ENCODE measurements around the gene FTSJ3. TPM values are rescaled to one million over a fixed set of nuclear protein-coding genes. Genes with fewer than 3 reads are reported as not detected.
"Not testable (repeated sequence)": the region's sequence is repeated elsewhere in the genome, so short reads cannot be mapped to it uniquely, and the experiment has no call there.

FTSJ3 gene
- total and polyA plus RNA-seq, 4 experiments from 2014 or later = 12.3 to 62.2 (median 51.5) TPM

- POLR2A ChIA-PET (ENCODE audit: partially characterized antibody); H3K4me3 Mint-ChIP-seq; DNase-seq; H3K4me1 Mint-ChIP-seq; intact Hi-C loops (cut with micrococcal nuclease); H3K27me3 ChIP-seq (ENCODE audit: insufficient read depth, low read length); H3K27me3 Mint-ChIP-seq; H3K4me1 ChIP-seq (ENCODE audit: insufficient read depth, low read length); H3K27ac ChIP-seq (ENCODE audit: low read depth, low read length); H3K9me3 ChIP-seq (ENCODE audit: control insufficient read depth in 1 of 2, low read length in 2 of 2); H3K4me3 ChIP-seq (ENCODE audit: low read length in 2 of 2); H3K9me3 Mint-ChIP-seq: not testable (repeated sequence)
- peaks cover 65% of the 10 kb centered on the region for H3K36me3 ChIP-seq (ENCODE audit: insufficient read depth, low read length)
- Mint-ChIP-seq H3K36me3 (peaks cover 53 to 84% of the 10 kb centered on the region in 2 donors), H3K27ac (peak overlapping the region in 1 of 7 donors; percentile 35)
- CTCF ChIA-PET (ENCODE audit: partially characterized antibody) = interaction anchor here (1.3 kb wide), 1 partner anchor 390 kb away, joined by 3 read pairs; no protein-coding TSS in a partner anchor
Measured at GRCh38 chr17:63796375-63796774, 31.1 kb downstream of the FTSJ3 start.

GRCh38 chr17:63792055-63792729 lies 35.3 kb downstream of the FTSJ3 start:
- Mint-ChIP-seq H3K27ac (peak overlapping the region in 2 of 7 donors; percentile 46 to 68), H3K9me3 (no peaks in the 10 kb centered on the region), H3K4me1 (peaks cover 0 to 4% (median under 1%) of the 10 kb centered on the region in 4 donors), H3K27me3 (no peaks in the 10 kb centered on the region), H3K4me3 (no peak overlapping the region), H3K36me3 (peaks cover 31 to 71% of the 10 kb centered on the region in 2 donors)
- POLR2A ChIA-PET (ENCODE audit: partially characterized antibody) = no interaction called here
- CTCF ChIA-PET (ENCODE audit: partially characterized antibody) = no interaction called here
- no peaks in the 10 kb centered on the region for H3K27me3 ChIP-seq (ENCODE audit: insufficient read depth, low read length)
- H3K4me1 ChIP-seq (ENCODE audit: insufficient read depth, low read length) = no peaks in the 10 kb centered on the region
- no peak overlapping the region for H3K27ac ChIP-seq (ENCODE audit: low read depth, low read length)
- H3K4me3 ChIP-seq (ENCODE audit: low read length in 2 of 2) = no peak overlapping the region
- H3K36me3 ChIP-seq (ENCODE audit: insufficient read depth, low read length) = peaks cover 54% of the 10 kb centered on the region
- no peaks in the 10 kb centered on the region for H3K9me3 ChIP-seq (ENCODE audit: control insufficient read depth in 1 of 2, low read length in 2 of 2)
- intact Hi-C loops (cut with micrococcal nuclease) = no loop called here
- DNase-seq = no peak

DNA sequence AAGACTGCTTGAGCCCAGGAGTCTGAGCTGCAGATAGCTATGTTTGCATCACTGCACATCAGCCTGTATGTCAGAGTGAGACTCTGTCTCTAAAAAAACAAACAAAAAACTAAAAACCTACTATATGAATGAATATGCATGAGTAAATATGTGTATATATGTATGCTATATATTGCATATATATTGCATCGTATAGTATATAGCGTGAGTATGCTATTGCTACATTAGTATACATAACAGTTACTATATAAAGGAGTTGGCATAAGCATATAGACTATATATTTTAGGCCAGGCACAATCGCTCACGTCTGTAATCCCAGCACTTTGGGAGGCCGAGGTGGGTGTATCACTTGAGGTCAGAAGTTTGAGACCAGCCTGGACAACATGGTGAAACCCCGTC lies 37.4 kb downstream of the FTSJ3 start:
- CTCF ChIA-PET (ENCODE audit: partially characterized antibody) = no interaction called here
- Histone ChIP-seq H3K27me3 (ENCODE audit: insufficient read depth, low read length) (no peaks in the 10 kb centered on the region), H3K9me3 (ENCODE audit: control insufficient read depth in 1 of 2, low read length in 2 of 2) (no peaks in the 10 kb centered on the region), H3K36me3 (ENCODE audit: insufficient read depth, low read length) (peaks cover 46% of the 10 kb centered on the region), H3K27ac (ENCODE audit: low read depth, low read length) (no peak overlapping the region), H3K4me3 (ENCODE audit: low read length in 2 of 2) (no peak overlapping the region), H3K4me1 (ENCODE audit: insufficient read depth, low read length) (no peaks in the 10 kb centered on the region)
- Mint-ChIP-seq H3K9me3 (no peaks in the 10 kb centered on the region), H3K4me3 (no peak overlapping the region), H3K27ac (no peak overlapping the region), H3K36me3 (peaks cover 31 to 61% of the 10 kb centered on the region in 2 donors), H3K27me3 (no peaks in the 10 kb centered on the region), H3K4me1 (peaks cover 3 to 7% (median 5%) of the 10 kb centered on the region in 4 donors)
- intact Hi-C loops (cut with micrococcal nuclease) = no loop called here
- no peak for DNase-seq
- POLR2A ChIA-PET (ENCODE audit: partially characterized antibody) = interaction anchor here (0.5 to 1.4 kb wide), 3 partner anchors 15 to 92 kb away, joined by 3 to 5 read pairs (median 3); no protein-coding TSS in a partner anchor

- no peaks in the 10 kb centered on the region for H3K27me3 ChIP-seq (ENCODE audit: insufficient read depth, low read length)
- ChIA-PET POLR2A (ENCODE audit: partially characterized antibody) (no interaction called here), CTCF (ENCODE audit: partially characterized antibody) (no interaction called here)
- DNase-seq = no peak
- Mint-ChIP-seq H3K27me3 (no peaks in the 10 kb centered on the region), H3K9me3 (no peaks in the 10 kb centered on the region), H3K4me3 (no peak overlapping the region), H3K27ac (peak overlapping the region in 1 of 7 donors; percentile 12), H3K36me3 (peaks cover 16 to 60% of the 10 kb centered on the region in 2 donors), H3K4me1 (peaks cover 16 to 24% (median 22%) of the 10 kb centered on the region in 4 donors)
- H3K27ac ChIP-seq (ENCODE audit: low read depth, low read length) = no peak overlapping the region
- peaks cover 34% of the 10 kb centered on the region for H3K36me3 ChIP-seq (ENCODE audit: insufficient read depth, low read length)
- no peaks in the 10 kb centered on the region for H3K9me3 ChIP-seq (ENCODE audit: control insufficient read depth in 1 of 2, low read length in 2 of 2)
- peaks cover 25% of the 10 kb centered on the region for H3K4me1 ChIP-seq (ENCODE audit: insufficient read depth, low read length)
- no peak overlapping the region for H3K4me3 ChIP-seq (ENCODE audit: low read length in 2 of 2)
- intact Hi-C loops (cut with micrococcal nuclease) = no loop called here
Measured at GRCh38 chr17:63786971-63787711, 40.3 kb downstream of the FTSJ3 start.

- H3K27me3 ChIP-seq (ENCODE audit: insufficient read depth, low read length) = no peaks in the 10 kb centered on the region
- POLR2A ChIA-PET (ENCODE audit: partially characterized antibody) = no interaction called here
- H3K9me3 ChIP-seq (ENCODE audit: control insufficient read depth in 1 of 2, low read length in 2 of 2) = no peaks in the 10 kb centered on the region
- H3K4me3 Mint-ChIP-seq = no peak overlapping the region
- H3K27me3 Mint-ChIP-seq = no peaks in the 10 kb centered on the region
- H3K4me1 Mint-ChIP-seq = peaks cover 19 to 32% (median 27%) of the 10 kb centered on the region in 4 donors
- no peak for DNase-seq
- peak overlapping the region in 3 of 7 donors; percentile 15 to 52 (median 22) for H3K27ac Mint-ChIP-seq
- no peak overlapping the region for H3K4me3 ChIP-seq (ENCODE audit: low read length in 2 of 2)
- peaks cover 15 to 58% of the 10 kb centered on the region in 2 donors for H3K36me3 Mint-ChIP-seq
- H3K4me1 ChIP-seq (ENCODE audit: insufficient read depth, low read length) = peaks cover 27% of the 10 kb centered on the region
- no peaks in the 10 kb centered on the region for H3K9me3 Mint-ChIP-seq
- no peak overlapping the region for H3K27ac ChIP-seq (ENCODE audit: low read depth, low read length)
- intact Hi-C loops (cut with micrococcal nuclease) = no loop called here
- H3K36me3 ChIP-seq (ENCODE audit: insufficient read depth, low read length) = peaks cover 31% of the 10 kb centered on the region
- CTCF ChIA-PET (ENCODE audit: partially characterized antibody) = no interaction called here
Measured at GRCh38 chr17:63786117-63786516, 41.3 kb downstream of the FTSJ3 start.

DNA sequence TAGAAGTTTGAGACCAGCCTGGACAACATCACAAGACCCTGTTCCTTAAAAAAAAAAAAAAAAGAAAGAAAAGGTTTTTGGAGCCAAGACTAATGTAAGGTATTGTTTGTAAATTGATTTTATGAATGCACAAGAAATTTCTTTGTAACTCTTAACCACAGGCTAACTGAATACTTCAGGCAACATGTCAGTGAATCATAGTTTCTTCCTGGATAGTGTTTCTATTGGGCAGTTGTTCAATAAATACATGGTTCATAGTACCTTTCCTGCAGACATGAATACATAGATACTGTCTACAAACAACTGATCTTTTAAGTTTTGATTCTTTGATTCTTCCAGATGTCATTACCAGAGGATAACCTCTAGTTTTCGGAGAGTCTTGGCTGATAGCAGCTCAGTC lies 41.9 kb downstream of the FTSJ3 start:
- POLR2A ChIA-PET (ENCODE audit: partially characterized antibody) = interaction anchor here (3.1 kb wide), 1 partner anchor 71 kb away, joined by 7 read pairs; no protein-coding TSS in a partner anchor
- no peaks in the 10 kb centered on the region for H3K27me3 ChIP-seq (ENCODE audit: insufficient read depth, low read length)
- peaks cover 33% of the 10 kb centered on the region for H3K4me1 ChIP-seq (ENCODE audit: insufficient read depth, low read length)
- H3K27me3 Mint-ChIP-seq = no peaks in the 10 kb centered on the region
- no peak for DNase-seq
- no peak overlapping the region for H3K27ac ChIP-seq (ENCODE audit: low read depth, low read length)
- intact Hi-C loops (cut with micrococcal nuclease) = no loop called here
- H3K36me3 ChIP-seq (ENCODE audit: insufficient read depth, low read length) = peaks cover 29% of the 10 kb centered on the region
- H3K9me3 ChIP-seq (ENCODE audit: control insufficient read depth in 1 of 2, low read length in 2 of 2) = no peaks in the 10 kb centered on the region
- peaks cover 24 to 38% (median 32%) of the 10 kb centered on the region in 4 donors for H3K4me1 Mint-ChIP-seq
- H3K9me3 Mint-ChIP-seq = no peaks in the 10 kb centered on the region
- H3K36me3 Mint-ChIP-seq = peaks cover 15 to 61% of the 10 kb centered on the region in 2 donors
- H3K27ac Mint-ChIP-seq = peak overlapping the region in 3 of 7 donors; percentile 27 to 76 (median 58)
- peak overlapping the region in 1 of 8 donors; percentile 34 for H3K4me3 Mint-ChIP-seq
- CTCF ChIA-PET (ENCODE audit: partially characterized antibody) = no interaction called here
- H3K4me3 ChIP-seq (ENCODE audit: low read length in 2 of 2) = no peak overlapping the region

DNA sequence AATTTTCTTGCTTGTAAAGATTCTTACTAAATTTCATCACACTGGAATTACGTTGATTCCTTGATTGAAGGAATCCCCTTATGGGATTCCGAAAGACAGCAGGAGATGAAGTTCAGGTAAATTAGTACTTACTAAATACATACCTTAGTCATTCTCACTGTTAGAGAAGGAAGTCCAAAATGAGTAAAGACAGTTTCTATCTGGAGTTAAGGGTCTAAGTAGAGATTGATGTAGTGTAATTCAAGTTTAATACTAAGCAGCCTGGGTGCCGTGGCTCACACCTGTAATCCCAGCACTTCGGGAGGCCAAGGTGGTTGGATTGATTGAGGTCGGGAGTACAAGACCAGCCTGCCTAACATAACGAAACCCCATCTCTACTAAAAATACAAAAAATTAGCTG lies 43.9 kb downstream of the FTSJ3 start:
- H3K4me3 ChIP-seq (ENCODE audit: low read length in 2 of 2) = no peak overlapping the region
- no peaks in the 10 kb centered on the region for H3K9me3 ChIP-seq (ENCODE audit: control insufficient read depth in 1 of 2, low read length in 2 of 2)
- Mint-ChIP-seq H3K9me3 (no peaks in the 10 kb centered on the region), H3K4me3 (peak overlapping the region in 1 of 8 donors; percentile 12), H3K4me1 (peaks cover 31 to 55% (median 44%) of the 10 kb centered on the region in 4 donors), H3K36me3 (peaks cover 19 to 63% of the 10 kb centered on the region in 2 donors), H3K27me3 (no peaks in the 10 kb centered on the region), H3K27ac (peak overlapping the region; percentile 16 to 75 (median 60))
- peaks cover 46% of the 10 kb centered on the region for H3K4me1 ChIP-seq (ENCODE audit: insufficient read depth, low read length)
- peaks cover 16% of the 10 kb centered on the region for H3K36me3 ChIP-seq (ENCODE audit: insufficient read depth, low read length)
- no peaks in the 10 kb centered on the region for H3K27me3 ChIP-seq (ENCODE audit: insufficient read depth, low read length)
- intact Hi-C loops (cut with micrococcal nuclease) = no loop called here
- no peak overlapping the region for H3K27ac ChIP-seq (ENCODE audit: low read depth, low read length)
- CTCF ChIA-PET (ENCODE audit: partially characterized antibody) = interaction anchor here (1.5 kb wide), 2 partner anchors 22 to 29 kb away, joined by 3 read pairs; no protein-coding TSS in a partner anchor
- POLR2A ChIA-PET (ENCODE audit: partially characterized antibody) = interaction anchor here (1.1 to 3.9 kb wide), 4 partner anchors 9 to 89 kb away, joined by 3 to 26 read pairs (median 6); partner anchors contain the start of genes CCDC47 and DDX42
- DNase-seq = no peak

Measured in CD4-positive, alpha-beta memory T cell (primary cell).